GM12864 (cell line): ENCODE data around the gene MYORG.
"Not testable (repeated sequence)": the region's sequence is repeated elsewhere in the genome, so short reads cannot be mapped to it uniquely, and the experiment has no call there.

Source experiments
- DNase-seq: peaks from one replicate; pipeline ENCODE4 v3.0.0-alpha.2; 2011; ENCODE audit warnings: low read depth
- H3K4me3 ChIP-seq: 2 replicates; pipeline ENCODE4 v1.5.1; 2011; ENCODE audit warnings: mild to moderate bottlenecking, low read depth, low read length, control low read depth
- TF ChIP-seq, protein P1 (sequence below): IDR thresholded peaks from 2 replicates; pipeline ENCODE4 v1.5.1; 2011; ENCODE audit warnings: low read depth, mild to moderate bottlenecking, moderate library complexity, low read length, control low read depth, inconsistent platforms; ENCODE audit errors: missing control alignments

Gene MYORG

DNA sequence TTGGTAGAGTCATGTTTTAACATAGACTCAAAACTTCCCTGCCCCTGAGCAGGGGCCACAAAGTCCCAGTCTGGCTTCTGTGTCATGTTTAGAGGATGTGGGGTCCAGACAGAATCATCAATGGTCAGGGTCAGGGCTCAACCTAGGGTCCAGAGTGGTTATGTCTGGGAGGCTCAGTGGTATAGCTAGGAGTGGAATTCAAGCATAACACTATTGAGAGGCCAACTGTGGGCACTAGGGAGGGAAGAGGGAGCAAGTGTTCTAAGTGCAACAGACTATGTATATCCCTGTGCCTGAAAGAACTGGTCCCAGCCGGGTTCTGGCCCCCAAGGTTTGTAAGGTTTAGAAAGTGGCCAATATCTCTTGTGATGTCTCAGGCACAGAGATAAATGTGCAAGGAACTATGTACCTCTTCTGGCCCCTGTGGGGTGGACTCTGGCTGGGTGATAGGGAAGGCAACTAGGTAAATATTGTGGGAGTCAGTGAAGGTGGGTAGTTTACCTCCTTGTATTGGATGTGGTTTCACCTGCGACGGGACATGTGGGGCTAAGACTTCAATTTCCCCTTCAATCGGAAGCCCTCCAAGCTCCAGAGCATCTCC lies 14.0 kb downstream of the MYORG start:
- TF ChIP-seq, protein P1, sequence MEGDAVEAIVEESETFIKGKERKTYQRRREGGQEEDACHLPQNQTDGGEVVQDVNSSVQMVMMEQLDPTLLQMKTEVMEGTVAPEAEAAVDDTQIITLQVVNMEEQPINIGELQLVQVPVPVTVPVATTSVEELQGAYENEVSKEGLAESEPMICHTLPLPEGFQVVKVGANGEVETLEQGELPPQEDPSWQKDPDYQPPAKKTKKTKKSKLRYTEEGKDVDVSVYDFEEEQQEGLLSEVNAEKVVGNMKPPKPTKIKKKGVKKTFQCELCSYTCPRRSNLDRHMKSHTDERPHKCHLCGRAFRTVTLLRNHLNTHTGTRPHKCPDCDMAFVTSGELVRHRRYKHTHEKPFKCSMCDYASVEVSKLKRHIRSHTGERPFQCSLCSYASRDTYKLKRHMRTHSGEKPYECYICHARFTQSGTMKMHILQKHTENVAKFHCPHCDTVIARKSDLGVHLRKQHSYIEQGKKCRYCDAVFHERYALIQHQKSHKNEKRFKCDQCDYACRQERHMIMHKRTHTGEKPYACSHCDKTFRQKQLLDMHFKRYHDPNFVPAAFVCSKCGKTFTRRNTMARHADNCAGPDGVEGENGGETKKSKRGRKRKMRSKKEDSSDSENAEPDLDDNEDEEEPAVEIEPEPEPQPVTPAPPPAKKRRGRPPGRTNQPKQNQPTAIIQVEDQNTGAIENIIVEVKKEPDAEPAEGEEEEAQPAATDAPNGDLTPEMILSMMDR: no peak
- DNase-seq: no peak
- no peak overlapping the region for H3K4me3 ChIP-seq

DNA sequence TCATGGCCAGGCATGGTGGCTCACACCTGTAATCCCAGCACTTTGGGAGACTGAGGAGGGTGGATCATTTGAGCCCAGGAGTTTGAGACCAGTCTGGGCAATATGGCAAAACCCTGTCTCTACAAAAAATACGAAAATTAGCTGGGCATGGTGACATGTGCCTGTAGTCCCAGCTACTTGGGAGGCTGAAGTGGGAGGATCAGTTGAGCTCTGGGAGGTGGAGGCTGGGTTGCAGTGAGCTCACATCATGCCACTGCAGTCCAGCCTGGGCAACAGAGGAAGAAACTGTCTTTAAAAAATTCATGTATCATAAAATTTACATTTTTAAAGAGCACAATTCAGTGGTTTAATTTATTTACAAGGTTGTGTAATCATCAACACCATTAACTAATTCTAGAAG lies 23.7 kb downstream of the MYORG start:
- DNase-seq: not testable (repeated sequence)

DNA sequence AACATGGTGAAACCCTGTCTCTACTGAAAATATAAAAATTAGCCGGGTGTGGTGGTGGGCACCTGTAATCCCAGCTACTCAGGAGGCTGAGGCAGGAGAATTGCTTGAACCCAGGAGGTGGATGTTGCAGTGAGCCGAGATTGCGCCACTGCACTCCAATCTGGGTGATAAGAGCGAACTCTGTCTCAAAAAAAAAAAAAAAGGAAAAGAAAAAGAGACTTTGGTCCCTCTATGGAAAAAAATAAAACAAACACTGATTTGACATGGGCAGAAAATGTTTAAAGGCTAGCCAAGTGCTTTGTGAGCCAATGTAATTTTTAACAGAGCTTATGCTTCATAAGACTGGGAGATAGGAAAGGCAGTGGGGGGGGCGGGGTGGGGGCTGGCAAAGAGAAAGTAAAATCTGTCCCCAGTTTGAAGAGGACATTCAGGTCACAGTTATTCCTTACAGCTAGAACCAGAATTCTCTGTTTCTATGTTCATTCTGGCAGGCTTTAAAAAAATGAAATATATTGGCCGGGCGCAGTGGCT lies 24.5 kb downstream of the MYORG start:
- H3K4me3 ChIP-seq, DNase-seq: not testable (repeated sequence)

More for the DNA sequence above, 23.7 kb downstream of the MYORG start:
- not testable (repeated sequence) for H3K4me3 ChIP-seq

DNA sequence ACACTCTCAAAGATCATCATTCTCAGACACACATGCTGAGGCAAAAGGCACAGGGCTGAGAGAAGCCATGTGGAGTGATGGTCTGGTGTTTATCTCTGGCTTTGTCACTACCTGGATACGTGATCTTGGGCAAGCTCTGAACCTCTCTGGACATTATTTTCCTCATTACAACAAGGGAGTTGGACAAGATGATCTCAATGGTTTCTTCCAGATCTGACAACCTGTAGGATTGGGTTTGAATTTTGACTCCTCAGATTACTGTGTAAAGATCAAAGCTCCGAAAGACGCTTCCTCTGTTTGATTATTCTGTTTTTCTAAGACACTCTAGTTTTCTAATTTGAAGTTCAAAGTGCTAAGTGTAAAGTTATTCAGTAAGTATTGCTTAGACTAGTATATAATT lies 27.4 kb downstream of the MYORG start:
- H3K4me3 ChIP-seq: no peak overlapping the region
- TF ChIP-seq, protein P1: no peak
- DNase-seq: no peak

DNA sequence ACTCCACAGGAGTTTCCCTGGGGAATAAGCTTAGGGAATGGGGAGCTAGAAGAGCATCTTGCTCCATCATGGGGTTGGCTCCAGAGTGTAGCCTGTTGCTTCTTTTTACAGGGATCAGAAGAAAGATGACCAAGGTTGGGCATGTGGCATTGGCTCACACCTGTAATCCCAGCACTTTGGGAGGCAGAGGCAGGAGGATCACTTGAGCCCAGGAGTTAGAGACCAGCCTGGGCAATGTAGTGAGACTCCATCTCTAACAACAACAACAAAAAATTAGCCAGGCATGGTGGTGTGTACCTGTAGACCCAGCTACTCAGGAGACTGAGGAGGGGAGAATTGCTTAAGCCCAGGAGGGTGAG lies 28.9 kb downstream of the MYORG start:
- no peak overlapping the region for H3K4me3 ChIP-seq
- no peak for DNase-seq
- TF ChIP-seq, protein P1: no peak

DNA sequence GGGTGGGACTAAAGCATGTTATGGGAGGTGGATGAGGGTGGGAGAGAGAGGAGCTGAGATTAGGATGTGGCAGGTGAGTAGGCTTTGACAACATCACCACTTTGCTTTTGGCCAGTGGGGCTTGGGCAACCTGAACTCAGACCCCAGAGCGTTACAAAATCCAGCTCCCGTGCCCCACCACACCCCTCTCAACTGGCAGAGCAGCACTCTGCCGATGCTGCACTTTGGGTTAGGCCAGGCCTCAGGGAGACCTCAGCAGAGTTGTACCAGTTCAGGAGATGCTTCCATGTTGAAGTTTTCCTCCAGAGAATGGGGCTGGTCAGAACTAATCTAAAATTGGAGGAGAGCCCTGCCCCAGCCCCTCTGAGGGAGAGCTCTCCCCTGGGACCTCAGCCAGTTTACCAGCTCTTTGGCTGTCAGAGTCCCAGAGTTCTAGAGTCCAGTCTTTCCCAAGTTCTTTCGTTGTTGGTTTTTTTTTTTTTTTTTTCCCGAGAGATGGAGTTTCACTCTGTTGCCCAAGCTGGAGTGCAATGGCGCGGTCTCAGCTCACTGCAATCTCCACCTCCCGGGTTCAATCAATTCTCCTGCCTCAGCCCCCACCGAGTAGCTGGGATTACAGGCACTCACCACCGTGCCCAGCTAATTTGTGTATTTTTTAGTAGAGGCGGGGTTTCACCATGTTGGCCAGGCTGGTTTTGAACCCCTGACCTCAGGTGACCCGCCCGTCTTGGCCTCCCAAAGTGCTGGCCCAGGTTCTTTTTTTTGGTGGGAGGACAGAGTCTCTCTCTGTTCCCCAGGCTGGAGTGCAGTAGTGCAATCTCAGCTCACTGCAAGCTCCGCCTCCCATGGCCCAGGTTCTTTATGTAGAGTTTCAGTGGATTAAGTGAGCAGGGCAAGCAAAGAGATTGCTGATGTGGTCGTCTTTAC lies 29.6 kb downstream of the MYORG start:
- TF ChIP-seq, protein P1: no peak
- DNase-seq: no peak

DNA sequence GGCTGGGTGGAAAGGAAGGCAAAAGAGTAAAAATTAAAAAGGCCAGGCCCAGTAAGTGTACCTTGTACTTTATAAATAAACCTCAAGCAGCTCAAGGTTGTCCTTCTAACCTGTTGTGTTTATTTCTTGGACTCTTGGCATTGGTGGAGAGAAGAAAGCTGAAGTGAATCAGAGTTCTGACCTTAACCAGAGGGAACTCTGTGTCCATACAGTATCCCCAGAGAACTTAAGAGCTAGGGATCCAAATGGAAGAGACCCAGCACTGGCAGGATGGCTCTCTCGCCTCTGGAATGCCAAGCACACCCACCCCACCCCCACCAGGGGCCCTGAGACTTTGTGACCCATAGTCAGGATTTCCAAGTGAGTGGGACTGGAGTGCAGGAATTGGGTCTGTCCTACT lies 33.1 kb downstream of the MYORG start:
- no peak for DNase-seq
- TF ChIP-seq, protein P1: no peak
- H3K4me3 ChIP-seq: no peak overlapping the region

More for the DNA sequence above, 29.6 kb downstream of the MYORG start:
- H3K4me3 ChIP-seq: no peak overlapping the region
